Body of pancreas (tissue), 4 donors: ENCODE measurements around the gene SCFD2. TPM values are rescaled to one million over a fixed set of nuclear protein-coding genes. Genes with fewer than 3 reads are reported as not detected.
"Not testable (repeated sequence)": the region's sequence is repeated elsewhere in the genome, so short reads cannot be mapped to it uniquely, and the experiment has no call there.

Experiments used
- ATAC-seq: fragments of 150-250 bp; one replicate; pipeline ENCODE4 v1.9.1; 2016
- DNase-seq, 4 donors: peaks; one replicate each; pipeline ENCODE4 v3.0.0-alpha.2; 2019
- H3K27ac ChIP-seq, 4 donors: fragments of 200-600 bp; sonication (generic); 1 replicate in 3 of 4; 2 replicates in 1 of 4; pipeline versions ENCODE4 v1.5.1 to v1.6.1; 2016 to 2019; ENCODE audit warnings: mild to moderate bottlenecking in 1 of 4, mixed read lengths in 1 of 4, moderate library complexity in 1 of 4
- H3K27me3 ChIP-seq, 2 donors: fragments of 200-600 bp; sonication (generic); one replicate each; pipeline ENCODE4 v1.6.0; 2016; ENCODE audit warnings: mild to moderate bottlenecking in 1 of 2
- H3K36me3 ChIP-seq, 2 donors: fragments of 200-600 bp; sonication (generic); replicated peaks in 1 of 2; 2 replicates each; pipeline ENCODE4 v1.5.1; 2016; ENCODE audit warnings: low read depth in 2 of 2; ENCODE audit not compliant: insufficient read depth in 1 of 2
- H3K4me1 ChIP-seq: fragments of 200-600 bp; sonication (generic); one replicate; pipeline ENCODE4 v1.6.0; 2016
- H3K4me3 ChIP-seq, 2 donors: fragments of 200-600 bp; sonication (generic); 1 replicate in 1 of 2; 2 replicates in 1 of 2; pipeline ENCODE4 v1.5.1; 2016 to 2019
- H3K9me3 ChIP-seq, 3 donors: fragments of 200-600 bp; sonication (generic); 1 replicate in 2 of 3; 2 replicates in 1 of 3; pipeline ENCODE4 v1.5.1; 2016
- CTCF ChIP-seq, 7 experiments: fragments of 450-650 bp in 4 of 7; fragments of 200-600 bp in 3 of 7; sonication (generic) in 3 of 7; IDR thresholded peaks; one replicate each; pipeline ENCODE4 v1.5.1; 2016 to 2019; ENCODE audit warnings: antibody characterized with exemption in 7 of 7
- POLR2A ChIP-seq, 3 donors: fragments of 450-650 bp; IDR thresholded peaks; one replicate each; pipeline ENCODE4 v1.6.1; 2016; ENCODE audit warnings: antibody characterized with exemption in 3 of 3, mild to moderate bottlenecking in 2 of 3
- WGBS, 2 donors: methylation state at CpG; one replicate each; pipeline ENCODE4 v1.1.5; 2017; 5-methylcytosine and 5-hydroxymethylcytosine counted together
- intact Hi-C: fragments of 100-400 bp; cut with DNase I; formaldehyde crosslinking; loops from one replicate; pipeline ENCODE4 v1.15.1; 2023
- total RNA-seq, 2 donors: library from RNA; depleted of rRNA; stranded (reverse); fragments of >200 nt; gene quantifications; one replicate each; pipeline ENCODE4 v1.1.0, GENCODE V29; 2016

Gene SCFD2
- total RNA-seq, 2 donors from 2014 or later = 17.9 to 53.7 TPM

DNA sequence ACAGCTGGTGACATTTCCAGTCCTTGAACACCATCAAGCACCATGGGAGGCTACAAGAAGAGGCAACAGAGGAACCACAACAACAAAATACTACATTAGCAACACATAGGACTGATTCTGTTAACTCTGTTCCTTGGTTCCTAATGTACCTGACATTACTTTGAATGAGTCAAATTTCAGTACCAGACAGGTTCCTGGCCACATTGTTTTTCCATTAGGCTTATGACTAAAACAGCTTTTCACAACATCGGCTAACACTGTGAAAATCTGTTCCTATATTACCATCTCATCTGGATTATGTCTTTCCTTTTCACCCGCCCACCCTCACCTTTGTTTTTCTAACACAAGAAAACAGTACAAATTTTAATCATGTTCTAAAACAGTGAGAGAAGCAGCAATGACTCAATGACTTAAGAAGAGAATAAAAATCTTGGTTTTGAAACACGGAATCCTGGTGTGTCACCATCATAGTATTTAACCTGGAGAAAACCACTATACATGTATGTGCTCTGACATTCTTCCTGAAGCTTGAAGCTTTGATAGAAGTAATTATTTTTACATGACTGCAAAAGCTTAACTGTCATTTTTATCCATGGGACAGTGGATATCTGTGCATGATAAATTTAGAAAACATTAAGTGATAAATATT is 143.9 kb downstream of the SCFD2 start:
- ATAC-seq (no peak), DNase-seq (no peak)
- Histone ChIP-seq H3K27ac (no peak overlapping the region), H3K9me3 (no peaks in the 10 kb centered on the region), H3K4me1 (no peaks in the 10 kb centered on the region), H3K27me3 (no peaks in the 10 kb centered on the region), H3K4me3 (no peak overlapping the region), H3K36me3 (no peaks in the 10 kb centered on the region)
- intact Hi-C loops = no loop called here
- WGBS, 2 donors = 94 to 95% methylated on average over 3 of the region's 3 CpGs
- no peak for TF ChIP-seq POLR2A (IDR thresholded peaks at IDR 0.05)
- TF ChIP-seq CTCF (IDR thresholded peaks at IDR 0.05) = no peak

DNA sequence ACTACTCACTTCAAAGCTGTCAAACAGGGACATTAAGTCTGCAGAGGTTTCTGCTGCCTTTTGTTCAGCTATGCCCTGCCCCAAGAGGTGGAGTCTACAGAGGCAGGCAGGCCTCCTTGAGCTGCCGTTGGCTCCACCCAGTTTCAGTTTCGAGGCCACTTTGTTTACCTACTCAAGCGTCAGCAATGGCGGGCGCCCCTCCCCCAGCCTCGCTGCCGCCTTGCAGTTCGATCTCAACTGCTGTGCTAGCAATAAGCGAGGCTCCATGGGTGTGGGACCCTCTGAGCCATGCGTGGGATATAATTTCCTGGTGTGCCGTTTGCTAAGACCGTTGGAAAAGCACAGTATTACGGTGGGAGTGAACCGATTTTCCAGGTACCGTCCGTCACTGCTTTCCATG is 146.7 kb downstream of the SCFD2 start:
- intact Hi-C loops, H3K4me1 ChIP-seq, H3K27ac ChIP-seq, H3K9me3 ChIP-seq, ATAC-seq, H3K27me3 ChIP-seq, DNase-seq, H3K4me3 ChIP-seq, H3K36me3 ChIP-seq: not testable (repeated sequence)
- 95 to 96% methylated on average over 13 to 16 of the region's 16 CpGs for WGBS, 2 donors

DNA sequence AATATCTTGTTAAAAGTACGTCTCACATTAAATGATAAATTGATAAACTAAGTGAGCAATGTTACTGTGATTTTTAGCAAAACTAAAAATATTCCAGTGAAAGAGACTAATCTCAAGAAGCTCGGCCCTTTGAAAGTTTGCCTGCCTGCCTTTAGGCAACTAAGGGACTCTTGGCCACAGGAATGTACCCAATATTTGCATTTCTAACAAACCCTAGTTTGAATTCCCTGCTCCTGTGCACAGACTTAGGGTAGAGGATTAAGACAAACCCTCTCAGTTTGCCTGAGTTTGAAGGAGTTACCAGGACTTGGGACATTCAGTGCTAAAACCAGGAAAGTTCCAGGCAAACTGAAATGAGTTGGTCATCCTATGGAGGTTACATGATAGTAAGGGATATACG is 157.1 kb downstream of the SCFD2 start:
- ATAC-seq (no peak), DNase-seq (no peak)
- no peaks in the 10 kb centered on the region for H3K36me3 ChIP-seq
- no peaks in the 10 kb centered on the region for H3K9me3 ChIP-seq
- TF ChIP-seq POLR2A (IDR thresholded peaks at IDR 0.05) (no peak), CTCF (IDR thresholded peaks at IDR 0.05) (no peak)
- no peaks in the 10 kb centered on the region for H3K4me1 ChIP-seq
- H3K4me3 ChIP-seq = no peak overlapping the region
- no peaks in the 10 kb centered on the region for H3K27me3 ChIP-seq
- intact Hi-C loops = no loop called here
- no peak overlapping the region for H3K27ac ChIP-seq
- WGBS, 2 donors = 82 to 97% methylated on average over 3 of the region's 3 CpGs

DNA sequence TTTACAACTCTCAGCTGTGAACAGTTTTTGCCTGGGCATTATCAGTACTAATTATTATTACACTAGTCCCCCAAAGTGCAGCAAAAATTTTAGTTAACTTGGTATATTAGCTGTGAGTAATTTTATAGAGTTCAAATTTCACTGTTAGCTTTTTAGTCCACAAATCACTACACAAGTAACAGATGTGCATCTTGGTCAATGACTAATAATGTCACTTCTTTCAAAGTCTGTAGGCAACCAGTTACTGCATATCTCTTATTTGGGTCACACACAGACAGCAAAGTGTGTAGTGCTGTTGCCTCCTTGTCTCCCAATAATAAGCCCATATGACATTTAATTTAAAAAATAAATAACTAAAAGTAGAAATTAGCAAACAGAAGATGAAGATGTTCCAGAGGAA is 159.9 kb downstream of the SCFD2 start:
- Histone ChIP-seq H3K4me1 (no peaks in the 10 kb centered on the region), H3K36me3 (no peaks in the 10 kb centered on the region), H3K27me3 (no peaks in the 10 kb centered on the region), H3K27ac (no peak overlapping the region), H3K4me3 (no peak overlapping the region), H3K9me3 (no peaks in the 10 kb centered on the region)
- TF ChIP-seq POLR2A (IDR thresholded peaks at IDR 0.05) (no peak), CTCF (IDR thresholded peaks at IDR 0.05) (no peak)
- intact Hi-C loops = no loop called here
- DNase-seq (no peak), ATAC-seq (no peak)

GRCh38 chr4:53199356-53199755 is 166.5 kb downstream of the SCFD2 start:
- H3K9me3 ChIP-seq = no peaks in the 10 kb centered on the region
- no peaks in the 10 kb centered on the region for H3K4me1 ChIP-seq
- TF ChIP-seq CTCF (IDR thresholded peaks at IDR 0.05) = no peak
- no peaks in the 10 kb centered on the region for H3K36me3 ChIP-seq
- no peak overlapping the region for H3K27ac ChIP-seq
- 90 to 100% methylated on average over 1 of the region's 1 CpG for WGBS, 2 donors
- no peaks in the 10 kb centered on the region for H3K27me3 ChIP-seq
- DNase-seq (no peak), ATAC-seq (no peak)
- no peak overlapping the region for H3K4me3 ChIP-seq
- intact Hi-C loops = loop anchor here (10.0 kb wide), 2 partner anchors 605 to 1035 kb away; no protein-coding TSS in a partner anchor
